Peyer's patch (tissue), 4 donors: ENCODE measurements around the gene SIGLEC1.

Experiments used
- POLR2A ChIP-seq, 2 donors: fragments of 450-650 bp; IDR thresholded peaks; one replicate each; pipeline ENCODE4 v1.5.1; 2017; ENCODE audit warnings: antibody characterized with exemption in 2 of 2, mild to moderate bottlenecking in 2 of 2, moderate library complexity in 2 of 2
- TF ChIP-seq, protein P1 (sequence below), 6 experiments: fragments of 450-650 bp in 4 of 6; fragments of 200-600 bp in 2 of 6; sonication (generic) in 1 of 6; IDR thresholded peaks; one replicate each; pipeline ENCODE4 v1.5.1; 2017 to 2019; ENCODE audit warnings: antibody characterized with exemption in 6 of 6, mild to moderate bottlenecking in 3 of 6, moderate library complexity in 1 of 6

GRCh38 chr20:3697588-3698305, 14.7 kb downstream of the SIGLEC1 start:
- TF ChIP-seq, protein P1, sequence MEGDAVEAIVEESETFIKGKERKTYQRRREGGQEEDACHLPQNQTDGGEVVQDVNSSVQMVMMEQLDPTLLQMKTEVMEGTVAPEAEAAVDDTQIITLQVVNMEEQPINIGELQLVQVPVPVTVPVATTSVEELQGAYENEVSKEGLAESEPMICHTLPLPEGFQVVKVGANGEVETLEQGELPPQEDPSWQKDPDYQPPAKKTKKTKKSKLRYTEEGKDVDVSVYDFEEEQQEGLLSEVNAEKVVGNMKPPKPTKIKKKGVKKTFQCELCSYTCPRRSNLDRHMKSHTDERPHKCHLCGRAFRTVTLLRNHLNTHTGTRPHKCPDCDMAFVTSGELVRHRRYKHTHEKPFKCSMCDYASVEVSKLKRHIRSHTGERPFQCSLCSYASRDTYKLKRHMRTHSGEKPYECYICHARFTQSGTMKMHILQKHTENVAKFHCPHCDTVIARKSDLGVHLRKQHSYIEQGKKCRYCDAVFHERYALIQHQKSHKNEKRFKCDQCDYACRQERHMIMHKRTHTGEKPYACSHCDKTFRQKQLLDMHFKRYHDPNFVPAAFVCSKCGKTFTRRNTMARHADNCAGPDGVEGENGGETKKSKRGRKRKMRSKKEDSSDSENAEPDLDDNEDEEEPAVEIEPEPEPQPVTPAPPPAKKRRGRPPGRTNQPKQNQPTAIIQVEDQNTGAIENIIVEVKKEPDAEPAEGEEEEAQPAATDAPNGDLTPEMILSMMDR (IDR thresholded peaks at IDR 0.05): no peak
- no peak for TF ChIP-seq POLR2A (IDR thresholded peaks at IDR 0.05)
